WTC11 (cell line): ENCODE results near the gene TRMO. TPM values are rescaled to one million over a fixed set of nuclear protein-coding genes. Genes with fewer than 3 reads are reported as not detected.

Source experiments
- ATAC-seq: fragments of 200-7000 bp; cut with Tn5 transposase; 2 replicates; pipeline ENCODE4 v1.10.0; 2021; ENCODE audit warnings: mild to moderate bottlenecking, moderate library complexity
- CTCF ChIA-PET: fragments of 300-600 bp; sonication (Branson Sonifier 250); formaldehyde crosslinking; loops from one replicate; lab custom pipeline; 2021; ENCODE audit warnings: antibody characterized with exemption; lab: Charles Lee
- POLR2A ChIA-PET: fragments of 350-600 bp; sonication (Branson Sonifier 250); formaldehyde crosslinking; loops from one replicate; lab custom pipeline; 2021; ENCODE audit warnings: antibody characterized with exemption; lab: Charles Lee
- DNase-seq: peaks from one replicate; pipeline ENCODE4 v3.0.0; 2021; ENCODE audit warnings: low spot score
- H3K27ac Mint-ChIP-seq: 2 replicates; pipeline ENCODE4 v1.8.0; 2021; ENCODE audit warnings: mixed read lengths
- H3K27me3 Mint-ChIP-seq: 2 replicates; pipeline ENCODE4 v1.8.0; 2021; ENCODE audit warnings: low read depth, mild to moderate bottlenecking, moderate library complexity, mixed read lengths
- H3K36me3 Mint-ChIP-seq: 2 replicates; pipeline ENCODE4 v1.8.0; 2021; ENCODE audit warnings: mixed read lengths
- H3K4me1 Mint-ChIP-seq: 2 replicates; pipeline ENCODE4 v1.8.0; 2022; ENCODE audit warnings: mixed read lengths
- H3K4me3 Mint-ChIP-seq: 2 replicates; pipeline ENCODE4 v1.8.0; 2021; ENCODE audit warnings: mild to moderate bottlenecking, moderate library complexity, mixed read lengths
- H3K9me3 Mint-ChIP-seq: 2 replicates; pipeline ENCODE4 v1.8.0; 2021; ENCODE audit warnings: mixed read lengths
- NFATC4 ChIP-seq: fragments of 250-450 bp; sonication (Bioruptor Pico); IDR thresholded peaks from 2 replicates; pipeline ENCODE4 v1.9.0; 2021; ENCODE audit warnings: mild to moderate bottlenecking
- RORB ChIP-seq: fragments of 250-450 bp; sonication (Bioruptor Pico); IDR thresholded peaks from 2 replicates; pipeline ENCODE4 v1.9.0; 2021; ENCODE audit warnings: mild to moderate bottlenecking
- SMAD3 ChIP-seq: sonication (generic); formaldehyde crosslinking; IDR thresholded peaks from 2 replicates; pipeline ENCODE4 v1.8.0; 2022; ENCODE audit warnings: missing genetic modification reagents, mild to moderate bottlenecking, borderline replicate concordance
- total RNA-seq: library from RNA; stranded (reverse); gene quantifications from 3 replicates; pipeline ENCODE4 v1.2.3, GENCODE V29; 2021
- TF ChIP-seq, protein P1 (sequence below): sonication (generic); formaldehyde crosslinking; IDR thresholded peaks from 2 replicates; pipeline ENCODE4 v1.8.1; 2023; ENCODE audit warnings: mild to moderate bottlenecking, missing genetic modification reagents
- TF ChIP-seq, protein P2 (sequence below): sonication (generic); formaldehyde crosslinking; IDR thresholded peaks from 2 replicates; pipeline ENCODE4 v1.8.0; 2022; ENCODE audit warnings: mild to moderate bottlenecking, missing genetic modification reagents
- TF ChIP-seq, protein P3 (sequence below): sonication (generic); formaldehyde crosslinking; IDR thresholded peaks from 2 replicates; pipeline ENCODE4 v1.8.1; 2023; ENCODE audit warnings: mild to moderate bottlenecking, moderate library complexity, missing genetic modification reagents

Gene TRMO
- total RNA-seq, 1 experiment from 2014 or later, result 4.6 TPM

DNA sequence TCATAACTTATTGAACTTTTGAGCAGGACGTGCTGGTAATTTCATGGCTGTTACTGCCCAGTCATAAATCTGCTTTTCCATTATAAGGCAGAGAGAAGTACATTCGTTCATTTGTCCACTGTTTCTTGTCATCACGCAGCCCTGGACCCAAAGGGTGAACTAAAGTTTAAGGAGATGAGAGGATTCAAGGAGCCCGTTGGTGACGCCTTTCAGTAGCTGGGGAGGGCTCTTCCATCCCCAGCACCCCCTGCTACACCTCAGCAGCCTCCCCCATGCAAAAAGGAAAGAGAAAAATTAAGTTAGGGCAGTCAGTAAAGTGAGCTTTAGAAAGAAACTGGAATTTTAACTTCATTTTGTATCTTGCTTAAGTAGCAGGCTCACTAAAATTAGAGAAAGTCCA lies 66.4 kb downstream of the TRMO start (continued):
- TF ChIP-seq RORB (CRISPR knock-in tag), result no peak
- TF ChIP-seq, protein P1, sequence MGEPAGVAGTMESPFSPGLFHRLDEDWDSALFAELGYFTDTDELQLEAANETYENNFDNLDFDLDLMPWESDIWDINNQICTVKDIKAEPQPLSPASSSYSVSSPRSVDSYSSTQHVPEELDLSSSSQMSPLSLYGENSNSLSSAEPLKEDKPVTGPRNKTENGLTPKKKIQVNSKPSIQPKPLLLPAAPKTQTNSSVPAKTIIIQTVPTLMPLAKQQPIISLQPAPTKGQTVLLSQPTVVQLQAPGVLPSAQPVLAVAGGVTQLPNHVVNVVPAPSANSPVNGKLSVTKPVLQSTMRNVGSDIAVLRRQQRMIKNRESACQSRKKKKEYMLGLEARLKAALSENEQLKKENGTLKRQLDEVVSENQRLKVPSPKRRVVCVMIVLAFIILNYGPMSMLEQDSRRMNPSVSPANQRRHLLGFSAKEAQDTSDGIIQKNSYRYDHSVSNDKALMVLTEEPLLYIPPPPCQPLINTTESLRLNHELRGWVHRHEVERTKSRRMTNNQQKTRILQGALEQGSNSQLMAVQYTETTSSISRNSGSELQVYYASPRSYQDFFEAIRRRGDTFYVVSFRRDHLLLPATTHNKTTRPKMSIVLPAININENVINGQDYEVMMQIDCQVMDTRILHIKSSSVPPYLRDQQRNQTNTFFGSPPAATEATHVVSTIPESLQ (CRISPR knock-in tag), result no peak
- TF ChIP-seq, protein P2, sequence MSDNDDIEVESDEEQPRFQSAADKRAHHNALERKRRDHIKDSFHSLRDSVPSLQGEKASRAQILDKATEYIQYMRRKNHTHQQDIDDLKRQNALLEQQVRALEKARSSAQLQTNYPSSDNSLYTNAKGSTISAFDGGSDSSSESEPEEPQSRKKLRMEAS (CRISPR knock-in tag), result no peak

DNA sequence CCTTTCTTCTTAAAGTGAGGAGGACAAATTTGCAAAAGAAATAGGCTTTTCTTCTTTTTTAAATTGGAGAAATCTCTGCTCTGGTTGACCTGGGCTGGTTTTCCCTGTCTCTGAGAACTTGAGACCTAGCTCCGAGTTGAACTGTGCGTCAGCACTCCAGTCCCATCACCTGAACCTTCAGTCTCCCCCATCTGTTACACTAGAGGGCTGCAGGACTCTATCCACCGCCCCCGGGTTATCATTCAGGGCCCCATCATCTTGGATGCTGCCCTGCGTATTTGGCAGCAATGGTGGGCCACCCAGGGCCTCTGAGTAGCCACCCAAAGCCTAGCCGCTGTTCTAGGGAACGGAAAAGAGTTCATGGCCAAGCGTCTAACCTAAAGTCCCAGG lies 66.8 kb downstream of the TRMO start:
- Mint-ChIP-seq H3K9me3 (no peaks in the 10 kb centered on the region), H3K4me1 (peaks cover 39% of the 10 kb centered on the region), H3K27me3 (peaks cover 94% of the 10 kb centered on the region), H3K4me3 (peak overlapping the region; percentile 41), H3K27ac (no peak overlapping the region), H3K36me3 (peaks cover 2% of the 10 kb centered on the region; the same call in 1 of the 2 replicates)
- POLR2A ChIA-PET, result no interaction called here
- no peak for TF ChIP-seq SMAD3 (CRISPR knock-in tag)
- ATAC-seq, result no peak
- DNase-seq, result no peak
- CTCF ChIA-PET, result interaction anchor here (0.6 to 1.1 kb wide), 2 partner anchors 38 to 341 kb away, joined by 3 read pairs; no protein-coding TSS in a partner anchor

DNA sequence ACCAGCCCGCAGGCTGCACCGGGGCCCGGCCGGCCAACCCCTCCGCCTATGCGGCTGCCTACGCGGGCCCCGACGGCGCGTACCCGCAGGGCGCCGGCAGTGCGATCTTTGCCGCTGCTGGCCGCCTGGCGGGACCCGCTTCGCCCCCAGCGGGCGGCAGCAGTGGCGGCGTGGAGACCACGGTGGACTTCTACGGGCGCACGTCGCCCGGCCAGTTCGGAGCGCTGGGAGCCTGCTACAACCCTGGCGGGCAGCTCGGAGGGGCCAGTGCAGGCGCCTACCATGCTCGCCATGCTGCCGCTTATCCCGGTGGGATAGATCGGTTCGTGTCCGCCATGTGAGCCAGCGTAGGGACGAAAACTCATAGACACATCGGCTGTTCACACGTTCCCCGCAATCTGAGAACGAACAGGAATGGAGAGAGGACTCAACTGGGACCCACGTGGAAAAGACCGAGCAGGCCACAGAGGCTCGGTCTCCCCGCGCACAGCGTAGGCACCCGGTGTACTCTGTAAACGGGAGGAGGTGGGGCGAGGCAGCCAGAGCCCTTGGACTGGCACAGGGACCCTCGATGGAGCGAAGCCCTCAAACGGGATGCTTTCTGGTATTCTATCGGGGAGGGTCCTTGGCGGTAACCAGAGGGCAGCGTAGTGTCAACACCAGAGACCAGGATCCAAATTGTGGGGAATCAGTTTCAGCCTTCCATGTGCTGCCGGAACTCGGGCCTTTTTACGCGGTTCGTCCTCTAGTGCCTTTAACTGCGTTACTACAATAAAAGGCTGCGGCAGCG lies 67.4 kb downstream of the TRMO start:
- ChIA-PET CTCF (interaction anchor here (0.6 to 1.1 kb wide), 3 partner anchors 15 to 342 kb away, joined by 3 read pairs; no protein-coding TSS in a partner anchor), POLR2A (no interaction called here)
- TF ChIP-seq NFATC4 (CRISPR knock-in tag), result no peak
- TF ChIP-seq, protein P3, sequence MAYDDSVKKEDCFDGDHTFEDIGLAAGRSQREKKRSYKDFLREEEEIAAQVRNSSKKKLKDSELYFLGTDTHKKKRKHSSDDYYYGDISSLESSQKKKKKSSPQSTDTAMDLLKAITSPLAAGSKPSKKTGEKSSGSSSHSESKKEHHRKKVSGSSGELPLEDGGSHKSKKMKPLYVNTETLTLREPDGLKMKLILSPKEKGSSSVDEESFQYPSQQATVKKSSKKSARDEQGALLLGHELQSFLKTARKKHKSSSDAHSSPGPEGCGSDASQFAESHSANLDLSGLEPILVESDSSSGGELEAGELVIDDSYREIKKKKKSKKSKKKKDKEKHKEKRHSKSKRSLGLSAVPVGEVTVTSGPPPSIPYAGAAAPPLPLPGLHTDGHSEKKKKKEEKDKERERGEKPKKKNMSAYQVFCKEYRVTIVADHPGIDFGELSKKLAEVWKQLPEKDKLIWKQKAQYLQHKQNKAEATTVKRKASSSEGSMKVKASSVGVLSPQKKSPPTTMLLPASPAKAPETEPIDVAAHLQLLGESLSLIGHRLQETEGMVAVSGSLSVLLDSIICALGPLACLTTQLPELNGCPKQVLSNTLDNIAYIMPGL (CRISPR knock-in tag), result 0 out of 2 replicates have a peak, but pooled peaks have one; percentile 45
- ATAC-seq (no peak), DNase-seq (no peak)
- H3K4me3 Mint-ChIP-seq, result peak overlapping the region; percentile 41
- peaks cover 42% of the 10 kb centered on the region for H3K4me1 Mint-ChIP-seq
- H3K36me3 Mint-ChIP-seq, result peaks cover 5% of the 10 kb centered on the region; the same call in 1 of the 2 replicates
- H3K9me3 Mint-ChIP-seq, result no peaks in the 10 kb centered on the region
- no peak overlapping the region for H3K27ac Mint-ChIP-seq
- peaks cover 94% of the 10 kb centered on the region for H3K27me3 Mint-ChIP-seq

Other genes with a start within 250 kb of the TRMO start
- 2.7 to 3.6 TPM (median 3.0 TPM) in 3 replicates for gene XPA, start 225.2 kb downstream of the TRMO start, total RNA-seq
- 0.05 to 0.09 TPM (median 0.07 TPM) in 3 replicates for gene FOXE1, start 69.3 kb downstream of the TRMO start, total RNA-seq
- gene HEMGN, start 15.7 kb upstream of the TRMO start, total RNA-seq, result 0.11 to 0.14 TPM (median 0.11 TPM) in 3 replicates
- 149 to 156 TPM (median 150 TPM) in 3 replicates for gene ANP32B, start 60.8 kb upstream of the TRMO start, total RNA-seq
- gene NANS, start 134.2 kb upstream of the TRMO start, total RNA-seq, result 57.9 to 66.7 TPM (median 61.3 TPM) in 3 replicates
- gene TRIM14, start 196.7 kb upstream of the TRMO start, total RNA-seq, result 11.9 to 18.4 TPM (median 18.2 TPM) in 3 replicates